ENCODE results near the gene BAIAP2. TPM values are rescaled to one million over a fixed set of nuclear protein-coding genes. Genes with fewer than 3 reads are reported as not detected.

BAIAP2 gene
- total RNA-seq, 2 donors from 2014 or later: 9.9 to 15.6 TPM

DNA sequence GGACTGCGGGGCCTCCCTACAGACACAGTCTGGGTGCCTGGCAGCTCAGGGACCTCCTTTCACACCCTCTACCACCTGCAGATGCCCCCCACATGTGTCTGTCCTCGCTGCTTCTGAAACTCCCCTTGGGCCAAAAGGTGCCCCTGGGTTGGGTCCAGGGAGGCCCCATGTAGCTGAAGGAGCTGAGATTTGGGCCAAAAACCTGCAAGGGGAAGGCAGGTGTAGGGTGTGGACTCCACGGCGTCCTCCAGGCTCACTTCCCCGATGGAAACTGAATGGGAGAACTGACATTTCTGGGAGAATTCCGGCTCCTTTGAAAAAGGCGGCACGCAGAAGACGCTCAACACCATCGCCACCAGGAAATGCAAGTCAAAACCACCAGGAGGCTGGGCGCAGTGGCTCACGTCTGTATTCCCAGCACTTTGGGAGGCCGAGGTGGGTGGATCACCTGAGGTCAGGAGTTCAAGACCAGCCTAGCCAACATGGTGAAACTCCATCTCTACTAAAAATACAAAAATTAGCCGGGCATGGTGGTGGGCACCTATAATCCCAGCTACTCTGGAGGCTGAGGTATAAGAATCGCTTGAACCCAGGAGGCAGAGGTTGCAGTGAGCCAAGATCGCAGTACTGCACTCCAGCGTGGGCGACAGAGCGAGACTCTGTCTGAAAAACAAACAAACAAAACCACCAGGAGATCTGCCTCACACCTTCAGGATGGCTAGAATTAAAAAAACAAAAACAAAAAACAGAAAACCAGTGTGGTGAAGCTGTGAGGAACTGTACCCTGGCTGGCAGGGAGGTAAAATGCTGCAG is 13.2 kb upstream of the BAIAP2 start:
- Histone ChIP-seq H3K9me3 (no peaks in the 10 kb centered on the region), H3K27me3 (replicated peaks; ENCODE audit: insufficient read depth) (no peaks in the 10 kb centered on the region), H3K4me1 (ENCODE audit: control insufficient read depth in 1 of 2, low read depth in 2 of 2) (peaks cover 1 to 40% of the 10 kb centered on the region in 2 donors), H3K4me3 (no peak overlapping the region), H3K36me3 (no peaks in the 10 kb centered on the region), H3K27ac (no peak overlapping the region)
- no peak for DNase-seq (ENCODE audit: low spot score)
- no peak for ATAC-seq (ENCODE audit: insufficient number of reproducible peaks, low FRiP score, low read depth)
- TF ChIP-seq, protein P1, sequence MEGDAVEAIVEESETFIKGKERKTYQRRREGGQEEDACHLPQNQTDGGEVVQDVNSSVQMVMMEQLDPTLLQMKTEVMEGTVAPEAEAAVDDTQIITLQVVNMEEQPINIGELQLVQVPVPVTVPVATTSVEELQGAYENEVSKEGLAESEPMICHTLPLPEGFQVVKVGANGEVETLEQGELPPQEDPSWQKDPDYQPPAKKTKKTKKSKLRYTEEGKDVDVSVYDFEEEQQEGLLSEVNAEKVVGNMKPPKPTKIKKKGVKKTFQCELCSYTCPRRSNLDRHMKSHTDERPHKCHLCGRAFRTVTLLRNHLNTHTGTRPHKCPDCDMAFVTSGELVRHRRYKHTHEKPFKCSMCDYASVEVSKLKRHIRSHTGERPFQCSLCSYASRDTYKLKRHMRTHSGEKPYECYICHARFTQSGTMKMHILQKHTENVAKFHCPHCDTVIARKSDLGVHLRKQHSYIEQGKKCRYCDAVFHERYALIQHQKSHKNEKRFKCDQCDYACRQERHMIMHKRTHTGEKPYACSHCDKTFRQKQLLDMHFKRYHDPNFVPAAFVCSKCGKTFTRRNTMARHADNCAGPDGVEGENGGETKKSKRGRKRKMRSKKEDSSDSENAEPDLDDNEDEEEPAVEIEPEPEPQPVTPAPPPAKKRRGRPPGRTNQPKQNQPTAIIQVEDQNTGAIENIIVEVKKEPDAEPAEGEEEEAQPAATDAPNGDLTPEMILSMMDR (IDR thresholded peaks at IDR 0.05): no peak

DNA sequence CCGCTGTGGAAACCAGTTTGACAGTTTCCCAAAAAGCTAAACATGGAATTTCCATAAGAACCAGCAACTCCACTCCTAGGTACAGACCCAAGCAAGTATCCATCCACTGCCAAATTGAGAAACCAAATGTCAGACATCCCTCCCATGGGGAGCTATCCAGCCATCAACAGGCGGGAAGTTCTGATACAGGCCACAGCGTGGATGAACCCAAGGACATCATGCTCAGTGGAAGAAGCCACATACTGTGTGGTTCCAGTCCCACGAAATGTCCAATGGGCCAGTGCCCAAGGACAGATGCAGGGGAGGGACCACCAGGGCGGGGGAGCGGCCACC is 12.6 kb upstream of the BAIAP2 start:
- no peaks in the 10 kb centered on the region for H3K27me3 ChIP-seq (replicated peaks; ENCODE audit: insufficient read depth)
- DNase-seq (ENCODE audit: low spot score) (no peak), ATAC-seq (ENCODE audit: insufficient number of reproducible peaks, low FRiP score, low read depth) (no peak)
- H3K4me3 ChIP-seq: no peak overlapping the region
- H3K27ac ChIP-seq: no peak overlapping the region
- H3K36me3 ChIP-seq: no peaks in the 10 kb centered on the region
- TF ChIP-seq, protein P1 (IDR thresholded peaks at IDR 0.05): no peak
- peaks cover 7 to 46% of the 10 kb centered on the region in 2 donors for H3K4me1 ChIP-seq (ENCODE audit: control insufficient read depth in 1 of 2, low read depth in 2 of 2)
- H3K9me3 ChIP-seq: no peaks in the 10 kb centered on the region

DNA sequence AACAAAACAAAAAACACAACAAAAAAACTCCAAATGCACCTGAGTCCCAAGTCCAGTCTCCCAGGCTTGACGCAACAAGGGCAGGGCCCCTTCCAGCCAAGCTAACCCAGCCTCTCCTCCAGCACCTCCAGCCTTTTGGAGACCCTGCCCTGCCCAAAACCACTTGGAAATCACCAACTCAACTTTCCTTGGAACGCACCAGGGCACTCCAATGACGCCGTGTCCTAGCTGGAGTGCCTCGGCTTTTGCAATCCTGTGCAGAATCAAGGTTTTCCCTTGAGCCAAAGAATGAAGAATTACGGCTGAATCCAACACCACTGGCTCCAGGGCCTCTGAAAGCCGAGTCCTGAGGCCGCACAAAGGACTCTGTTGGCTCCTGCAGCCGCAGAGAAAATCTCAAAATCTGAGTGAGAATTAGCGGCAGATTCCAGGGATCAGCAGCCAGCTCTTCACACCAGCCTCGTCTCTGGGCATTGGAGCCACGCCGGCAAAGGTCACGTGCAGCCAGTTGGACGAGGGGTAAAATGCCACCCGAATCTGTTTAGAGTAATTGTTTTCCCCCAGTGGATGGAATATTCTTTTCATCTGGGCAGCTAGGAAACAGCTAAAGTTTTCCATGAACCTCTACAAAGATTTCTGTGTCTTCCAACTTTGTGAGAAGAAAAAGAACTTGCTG is 9.7 kb upstream of the BAIAP2 start:
- ATAC-seq (ENCODE audit: insufficient number of reproducible peaks, low FRiP score, low read depth) (no peak), DNase-seq (ENCODE audit: low spot score) (no peak)
- no peaks in the 10 kb centered on the region for H3K9me3 ChIP-seq
- H3K27me3 ChIP-seq (replicated peaks; ENCODE audit: insufficient read depth): no peaks in the 10 kb centered on the region
- TF ChIP-seq, protein P1 (IDR thresholded peaks at IDR 0.05): no peak
- no peak overlapping the region for H3K4me3 ChIP-seq
- no peaks in the 10 kb centered on the region for H3K36me3 ChIP-seq
- H3K27ac ChIP-seq: no peak overlapping the region
- H3K4me1 ChIP-seq (ENCODE audit: control insufficient read depth in 1 of 2, low read depth in 2 of 2): peaks cover 8 to 46% of the 10 kb centered on the region in 2 donors

DNA sequence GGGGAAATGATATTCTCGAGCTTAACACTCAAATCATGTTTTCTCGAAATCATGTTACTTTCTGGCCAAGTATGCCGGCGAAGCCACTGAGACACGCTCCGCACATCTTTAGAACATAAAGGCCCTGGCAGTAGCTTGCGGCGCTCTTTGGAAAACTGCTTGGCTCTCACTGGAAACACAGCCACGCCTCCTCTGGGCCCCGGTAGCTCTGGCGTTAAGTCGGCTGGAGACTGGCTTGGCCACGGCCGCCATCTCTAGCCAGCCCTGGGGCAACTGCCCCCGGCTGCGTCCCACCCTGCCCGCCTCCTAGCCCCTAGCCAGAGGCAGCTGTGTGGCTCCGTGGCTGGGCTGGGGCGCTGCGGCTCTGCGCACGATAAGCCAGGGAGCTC is 9.2 kb upstream of the BAIAP2 start:
- peaks cover 8 to 42% of the 10 kb centered on the region in 2 donors for H3K4me1 ChIP-seq (ENCODE audit: control insufficient read depth in 1 of 2, low read depth in 2 of 2)
- TF ChIP-seq, protein P1 (IDR thresholded peaks at IDR 0.05): no peak
- no peak overlapping the region for H3K27ac ChIP-seq
- H3K9me3 ChIP-seq: no peaks in the 10 kb centered on the region
- ATAC-seq (ENCODE audit: insufficient number of reproducible peaks, low FRiP score, low read depth): no peak
- no peaks in the 10 kb centered on the region for H3K36me3 ChIP-seq
- H3K27me3 ChIP-seq (replicated peaks; ENCODE audit: insufficient read depth): no peaks in the 10 kb centered on the region
- no peak overlapping the region for H3K4me3 ChIP-seq
- DNase-seq (ENCODE audit: low spot score): no peak

DNA sequence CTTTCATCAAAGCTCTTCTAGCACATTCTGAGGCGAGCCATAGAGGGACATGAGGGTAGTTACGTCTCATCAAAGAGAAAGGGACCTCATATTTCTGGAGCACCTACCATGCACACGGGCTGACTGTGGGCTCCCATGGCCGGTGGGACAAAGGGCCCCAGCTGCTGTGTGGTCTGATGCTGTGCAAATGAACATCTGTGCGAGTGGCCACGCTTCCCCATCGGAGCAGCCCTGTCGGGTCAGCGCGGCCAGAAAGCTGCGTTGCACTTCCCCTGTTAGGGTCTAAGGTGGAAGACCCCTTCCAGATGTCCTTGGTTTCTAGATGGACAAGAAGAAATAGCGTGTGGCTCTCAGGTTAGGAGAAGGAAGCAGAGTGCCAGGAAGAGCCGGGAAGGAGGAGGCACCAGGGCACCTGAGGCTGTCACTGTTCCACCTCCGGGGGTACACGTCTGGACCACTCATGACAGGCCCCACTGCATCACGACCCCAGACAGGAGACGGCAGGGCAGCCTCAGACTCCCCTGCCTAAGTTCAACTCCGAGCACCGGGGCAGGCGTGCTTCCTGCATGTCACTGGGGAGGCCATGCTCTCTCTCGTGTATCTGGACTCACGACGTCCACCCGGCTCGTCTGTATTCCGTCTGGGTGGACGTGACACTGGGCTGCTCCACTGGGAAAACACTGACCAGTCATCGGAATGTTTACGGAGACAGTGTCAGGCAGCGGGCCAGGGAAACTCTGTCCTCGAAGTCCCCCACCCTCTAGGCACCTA is 8.5 kb upstream of the BAIAP2 start:
- TF ChIP-seq, protein P1 (IDR thresholded peaks at IDR 0.05): no peak
- no peaks in the 10 kb centered on the region for H3K9me3 ChIP-seq
- no peaks in the 10 kb centered on the region for H3K36me3 ChIP-seq
- H3K4me1 ChIP-seq (ENCODE audit: control insufficient read depth in 1 of 2, low read depth in 2 of 2): peaks cover 8 to 35% of the 10 kb centered on the region in 2 donors
- no peak overlapping the region for H3K4me3 ChIP-seq
- no peak overlapping the region for H3K27ac ChIP-seq
- DNase-seq (ENCODE audit: low spot score) (no peak), ATAC-seq (ENCODE audit: insufficient number of reproducible peaks, low FRiP score, low read depth) (no peak)
- H3K27me3 ChIP-seq (replicated peaks; ENCODE audit: insufficient read depth): no peaks in the 10 kb centered on the region
